B cell (primary cell): ENCODE data around the gene BRME1.
"Not testable (repeated sequence)": the region's sequence is repeated elsewhere in the genome, so short reads cannot be mapped to it uniquely, and the experiment has no call there.

Experiments
- EZH2 ChIP-seq: IDR thresholded peaks from 2 replicates; pipeline ENCODE4 v1.6.1; 2012; ENCODE audit warnings: borderline replicate concordance, low read depth, mild to moderate bottlenecking, moderate library complexity, low read length; ENCODE audit not compliant: insufficient read depth, poor library complexity, severe bottlenecking
- TF ChIP-seq, protein P1 (sequence below): fragments of 200-600 bp; IDR thresholded peaks from one replicate; pipeline ENCODE4 v1.8.0; 2022; ENCODE audit warnings: antibody characterized with exemption, mild to moderate bottlenecking

- TF ChIP-seq, protein P1, sequence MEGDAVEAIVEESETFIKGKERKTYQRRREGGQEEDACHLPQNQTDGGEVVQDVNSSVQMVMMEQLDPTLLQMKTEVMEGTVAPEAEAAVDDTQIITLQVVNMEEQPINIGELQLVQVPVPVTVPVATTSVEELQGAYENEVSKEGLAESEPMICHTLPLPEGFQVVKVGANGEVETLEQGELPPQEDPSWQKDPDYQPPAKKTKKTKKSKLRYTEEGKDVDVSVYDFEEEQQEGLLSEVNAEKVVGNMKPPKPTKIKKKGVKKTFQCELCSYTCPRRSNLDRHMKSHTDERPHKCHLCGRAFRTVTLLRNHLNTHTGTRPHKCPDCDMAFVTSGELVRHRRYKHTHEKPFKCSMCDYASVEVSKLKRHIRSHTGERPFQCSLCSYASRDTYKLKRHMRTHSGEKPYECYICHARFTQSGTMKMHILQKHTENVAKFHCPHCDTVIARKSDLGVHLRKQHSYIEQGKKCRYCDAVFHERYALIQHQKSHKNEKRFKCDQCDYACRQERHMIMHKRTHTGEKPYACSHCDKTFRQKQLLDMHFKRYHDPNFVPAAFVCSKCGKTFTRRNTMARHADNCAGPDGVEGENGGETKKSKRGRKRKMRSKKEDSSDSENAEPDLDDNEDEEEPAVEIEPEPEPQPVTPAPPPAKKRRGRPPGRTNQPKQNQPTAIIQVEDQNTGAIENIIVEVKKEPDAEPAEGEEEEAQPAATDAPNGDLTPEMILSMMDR, result not testable (repeated sequence)
- not testable (repeated sequence) for TF ChIP-seq EZH2
Observed at GRCh38 chr19:13852171-13852707, 53.7 kb downstream of the BRME1 start.
